T-helper 9 cell (primary cell): ENCODE data around the gene RNU5D-1.

Experiments
- DNase-seq: peaks from one replicate; pipeline ENCODE4 v3.0.0-alpha.2; 2020

The RNU5D-1 gene

DNA sequence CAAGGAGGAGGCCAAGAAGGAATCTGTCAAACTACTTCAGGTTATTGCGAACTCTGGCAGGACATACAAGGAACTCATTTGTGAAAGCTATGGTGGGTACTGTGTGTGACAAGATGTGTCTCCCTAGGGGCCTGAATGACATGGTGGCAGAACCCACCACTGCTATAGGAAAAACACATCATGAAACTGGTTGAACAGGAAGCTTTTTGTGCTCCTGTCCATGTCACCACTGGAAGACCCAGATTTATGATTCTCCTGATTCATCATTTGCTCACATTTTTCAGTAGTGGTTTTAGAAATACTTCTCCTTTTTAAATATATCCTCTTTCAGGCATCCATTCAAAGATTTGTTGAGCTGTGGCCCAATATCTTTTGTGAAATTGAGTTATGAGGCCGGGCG is 32.8 kb downstream of the RNU5D-1 start:
- no peak for DNase-seq

DNA sequence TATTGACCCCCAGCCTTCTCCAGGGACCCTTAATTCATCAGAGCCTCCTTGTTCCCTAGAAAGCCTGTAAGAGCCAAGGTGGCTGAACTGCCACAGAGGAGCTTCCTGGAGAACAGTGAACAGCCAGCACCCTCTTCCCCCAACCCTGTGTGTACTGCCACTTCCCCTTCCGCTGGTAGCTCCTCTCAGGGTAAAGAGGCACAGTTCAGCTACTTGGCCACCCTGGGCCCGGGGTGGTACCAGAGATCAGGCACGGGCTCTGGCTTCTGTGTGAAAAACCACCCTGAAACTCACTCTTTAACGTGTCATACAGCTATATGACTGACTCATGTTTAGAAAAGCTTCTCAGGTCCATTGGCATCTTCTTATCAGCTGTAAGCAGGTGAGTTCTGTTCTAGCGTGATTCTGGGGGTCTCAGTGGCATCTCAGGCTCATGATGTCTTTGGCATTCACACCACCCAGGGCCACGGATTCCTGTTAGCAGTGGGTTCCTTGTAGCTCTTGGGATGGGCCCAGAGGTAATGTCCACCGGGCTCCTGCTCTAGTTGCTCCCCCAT is 34.1 kb downstream of the RNU5D-1 start:
- DNase-seq = no peak

- no peak for DNase-seq
These were observed 34.9 kb downstream of the RNU5D-1 start for GRCh38 chr1:44696101-44696500.

DNA sequence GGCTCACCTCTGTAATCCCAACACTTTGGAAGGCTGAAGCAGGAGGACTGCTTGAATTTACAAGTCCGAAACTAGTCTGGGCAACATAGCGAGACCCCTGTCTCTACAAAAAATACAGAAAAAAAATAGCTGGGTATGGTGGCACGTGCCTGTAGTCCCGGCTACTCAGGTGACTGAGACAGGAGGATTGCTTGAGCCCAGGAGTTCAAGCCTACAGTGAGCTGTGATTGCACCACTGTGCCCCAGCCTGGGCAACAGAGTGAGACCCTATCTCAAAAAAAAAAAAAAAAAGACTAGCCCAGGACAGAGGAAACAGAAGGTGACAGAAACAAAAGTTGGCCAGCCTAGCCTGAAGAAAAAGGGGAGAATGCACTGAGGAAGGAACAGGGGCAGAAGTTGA is 35.3 kb downstream of the RNU5D-1 start:
- DNase-seq = no peak

GRCh38 chr1:44694863-44695478 is 36.0 kb downstream of the RNU5D-1 start:
- no peak for DNase-seq

DNA sequence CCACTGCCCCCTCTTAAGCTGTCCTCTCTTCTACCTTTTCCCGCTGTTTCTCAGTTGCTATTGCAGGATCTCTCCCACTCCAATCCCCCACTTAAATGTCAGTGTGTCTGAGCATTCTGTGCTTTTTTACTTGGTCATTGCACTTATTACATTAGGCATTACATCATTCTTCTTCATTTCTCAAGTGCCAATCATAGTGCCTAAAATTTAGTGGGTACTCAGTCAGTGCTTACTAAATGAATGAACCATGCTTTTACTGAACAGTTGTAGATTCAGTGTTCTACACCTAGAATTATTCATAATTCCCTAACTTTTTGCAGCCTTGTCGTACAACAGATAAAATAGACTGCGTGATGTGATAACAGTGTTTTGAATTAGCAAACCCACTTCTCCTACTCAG is 37.1 kb downstream of the RNU5D-1 start:
- no peak for DNase-seq

- no peak for DNase-seq
These were observed 37.8 kb downstream of the RNU5D-1 start for GRCh38 chr1:44693159-44693558.

- DNase-seq = no peak
These were observed 41.6 kb downstream of the RNU5D-1 start for GRCh38 chr1:44689447-44689765.

GRCh38 chr1:44688760-44689446 is 42.1 kb downstream of the RNU5D-1 start:
- DNase-seq = no peak

- DNase-seq = no peak
These were observed 45.1 kb downstream of the RNU5D-1 start for GRCh38 chr1:44685881-44686280.

DNA sequence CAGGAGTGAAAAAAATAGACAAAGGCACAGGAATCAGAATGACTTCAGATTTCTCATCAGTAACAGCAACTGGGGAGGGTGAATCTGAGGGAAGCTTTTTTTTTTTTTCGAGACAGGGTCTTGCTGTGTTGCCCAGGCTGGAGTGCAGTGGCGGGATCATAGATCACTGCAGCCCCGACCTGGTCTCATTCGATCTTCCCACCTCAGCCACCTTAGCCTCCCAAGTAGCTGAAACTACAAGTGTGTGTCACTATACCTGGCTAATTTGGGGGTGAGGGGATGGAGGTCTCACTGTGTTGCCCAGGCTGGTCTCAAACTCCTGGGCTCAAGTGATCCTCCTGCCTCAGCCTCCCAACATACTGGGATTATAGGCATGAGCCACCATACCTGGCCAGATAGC is 45.8 kb downstream of the RNU5D-1 start:
- DNase-seq = no peak

GRCh38 chr1:44684525-44684924 is 46.4 kb downstream of the RNU5D-1 start:
- DNase-seq = no peak

DNA sequence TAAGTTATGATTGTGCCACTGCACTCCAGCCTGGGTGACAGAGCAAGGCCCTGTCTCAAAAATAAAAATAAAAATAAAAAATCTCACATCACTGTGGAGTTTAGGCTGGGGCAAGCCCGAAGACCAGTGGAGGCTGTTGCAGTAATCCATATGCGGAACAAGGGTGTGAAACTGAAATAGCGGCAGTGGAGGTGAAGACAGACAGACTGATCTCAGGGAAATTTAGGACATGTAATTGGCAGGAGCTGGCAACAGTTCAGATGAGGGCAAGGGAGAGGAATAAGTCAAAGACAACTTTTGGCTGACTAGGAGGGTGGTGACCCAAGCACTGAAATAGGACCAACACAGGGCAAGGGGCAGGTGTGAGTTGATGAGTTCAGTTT is 48.1 kb downstream of the RNU5D-1 start:
- DNase-seq = no peak

GRCh38 chr1:44681905-44682882 is 48.8 kb downstream of the RNU5D-1 start:
- no peak for DNase-seq
